ENCODE data around the gene ST13. TPM values are rescaled to one million over a fixed set of nuclear protein-coding genes. Genes with fewer than 3 reads are reported as not detected.
"Not testable (repeated sequence)": the region's sequence is repeated elsewhere in the genome, so short reads cannot be mapped to it uniquely, and the experiment has no call there.

Gene ST13
- total and polyA plus RNA-seq, 5 donors from 2014 or later, result 122 to 194 (median 152) TPM

GRCh38 chr22:40877488-40877887 lies 21.0 kb upstream of the ST13 start:
- Mint-ChIP-seq H3K4me1 (peaks cover 0 to 4% (median 0%) of the 10 kb centered on the region in 4 donors), H3K4me3 (no peak overlapping the region), H3K27me3 (no peaks in the 10 kb centered on the region), H3K27ac (no peak overlapping the region), H3K9me3 (no peaks in the 10 kb centered on the region), H3K36me3 (peaks cover 13% of the 10 kb centered on the region)
- Histone ChIP-seq H3K27ac (ENCODE audit: insufficient read depth, low read length, poor library complexity, severe bottlenecking) (no peak overlapping the region), H3K9me3 (ENCODE audit: control insufficient read depth in 2 of 2, low read length in 2 of 2) (no peaks in the 10 kb centered on the region), H3K4me1 (ENCODE audit: control insufficient read depth, insufficient read depth, low read length, poor library complexity, severe bottlenecking) (no peaks in the 10 kb centered on the region), H3K4me3 (ENCODE audit: low read depth, low read length) (no peak overlapping the region), H3K36me3 (ENCODE audit: control insufficient read depth, insufficient read depth, low read length) (peaks cover 14% of the 10 kb centered on the region), H3K27me3 (ENCODE audit: control insufficient read depth, insufficient read depth, low read length) (no peaks in the 10 kb centered on the region)
- ATAC-seq (ENCODE audit: low read depth in 2 of 2) (no peak), DNase-seq (no peak)

GRCh38 chr22:40876907-40877306 lies 20.5 kb upstream of the ST13 start:
- H3K27ac ChIP-seq (ENCODE audit: insufficient read depth, low read length, poor library complexity, severe bottlenecking), result no peak overlapping the region
- H3K4me3 Mint-ChIP-seq, result no peak overlapping the region
- ATAC-seq (ENCODE audit: low read depth in 2 of 2) (no peak), DNase-seq (no peak)
- H3K4me1 Mint-ChIP-seq, result peaks cover 0 to 4% (median under 1%) of the 10 kb centered on the region in 4 donors
- no peak overlapping the region for H3K27ac Mint-ChIP-seq
- peaks cover 12% of the 10 kb centered on the region for H3K36me3 Mint-ChIP-seq
- H3K27me3 ChIP-seq (ENCODE audit: control insufficient read depth, insufficient read depth, low read length), result no peaks in the 10 kb centered on the region
- no peaks in the 10 kb centered on the region for H3K4me1 ChIP-seq (ENCODE audit: control insufficient read depth, insufficient read depth, low read length, poor library complexity, severe bottlenecking)
- H3K4me3 ChIP-seq (ENCODE audit: low read depth, low read length), result no peak overlapping the region
- H3K27me3 Mint-ChIP-seq, result no peaks in the 10 kb centered on the region
- no peaks in the 10 kb centered on the region for H3K9me3 Mint-ChIP-seq
- no peaks in the 10 kb centered on the region for H3K9me3 ChIP-seq (ENCODE audit: control insufficient read depth in 2 of 2, low read length in 2 of 2)
- H3K36me3 ChIP-seq (ENCODE audit: control insufficient read depth, insufficient read depth, low read length), result peaks cover 10% of the 10 kb centered on the region

GRCh38 chr22:40875111-40875510 lies 18.7 kb upstream of the ST13 start:
- Mint-ChIP-seq H3K4me1 (peaks cover 0 to 4% (median under 1%) of the 10 kb centered on the region in 4 donors), H3K4me3 (no peak overlapping the region), H3K36me3 (peaks cover 10% of the 10 kb centered on the region), H3K9me3 (no peaks in the 10 kb centered on the region), H3K27me3 (no peaks in the 10 kb centered on the region), H3K27ac (no peak overlapping the region)
- Histone ChIP-seq H3K27me3 (ENCODE audit: control insufficient read depth, insufficient read depth, low read length) (no peaks in the 10 kb centered on the region), H3K4me1 (ENCODE audit: control insufficient read depth, insufficient read depth, low read length, poor library complexity, severe bottlenecking) (no peaks in the 10 kb centered on the region), H3K36me3 (ENCODE audit: control insufficient read depth, insufficient read depth, low read length) (peaks cover 10% of the 10 kb centered on the region), H3K9me3 (ENCODE audit: control insufficient read depth in 2 of 2, low read length in 2 of 2) (no peaks in the 10 kb centered on the region), H3K27ac (ENCODE audit: insufficient read depth, low read length, poor library complexity, severe bottlenecking) (no peak overlapping the region), H3K4me3 (ENCODE audit: low read depth, low read length) (no peak overlapping the region)
- ATAC-seq (ENCODE audit: low read depth in 2 of 2), result no peak
- DNase-seq, result no peak

GRCh38 chr22:40874016-40874415 lies 17.6 kb upstream of the ST13 start:
- Mint-ChIP-seq H3K36me3 (peaks cover 10% of the 10 kb centered on the region), H3K27me3 (no peaks in the 10 kb centered on the region), H3K4me1 (peaks cover 0 to 4% (median under 1%) of the 10 kb centered on the region in 4 donors), H3K4me3 (no peak overlapping the region), H3K27ac (no peak overlapping the region), H3K9me3 (no peaks in the 10 kb centered on the region)
- ATAC-seq (ENCODE audit: low read depth in 2 of 2) (no peak), DNase-seq (no peak)
- H3K4me1 ChIP-seq (ENCODE audit: control insufficient read depth, insufficient read depth, low read length, poor library complexity, severe bottlenecking), result no peaks in the 10 kb centered on the region
- no peaks in the 10 kb centered on the region for H3K9me3 ChIP-seq (ENCODE audit: control insufficient read depth in 2 of 2, low read length in 2 of 2)
- peaks cover 10% of the 10 kb centered on the region for H3K36me3 ChIP-seq (ENCODE audit: control insufficient read depth, insufficient read depth, low read length)
- no peak overlapping the region for H3K27ac ChIP-seq (ENCODE audit: insufficient read depth, low read length, poor library complexity, severe bottlenecking)
- H3K27me3 ChIP-seq (ENCODE audit: control insufficient read depth, insufficient read depth, low read length), result no peaks in the 10 kb centered on the region
- no peak overlapping the region for H3K4me3 ChIP-seq (ENCODE audit: low read depth, low read length)

GRCh38 chr22:40868379-40868778 lies 11.9 kb upstream of the ST13 start:
- H3K27ac Mint-ChIP-seq; H3K27me3 ChIP-seq (ENCODE audit: control insufficient read depth, insufficient read depth, low read length); H3K9me3 ChIP-seq (ENCODE audit: control insufficient read depth in 2 of 2, low read length in 2 of 2); ATAC-seq (ENCODE audit: low read depth in 2 of 2); H3K27ac ChIP-seq (ENCODE audit: insufficient read depth, low read length, poor library complexity, severe bottlenecking); H3K4me3 ChIP-seq (ENCODE audit: low read depth, low read length); H3K27me3 Mint-ChIP-seq; H3K9me3 Mint-ChIP-seq; DNase-seq; H3K4me3 Mint-ChIP-seq; H3K36me3 Mint-ChIP-seq; H3K4me1 ChIP-seq (ENCODE audit: control insufficient read depth, insufficient read depth, low read length, poor library complexity, severe bottlenecking); H3K36me3 ChIP-seq (ENCODE audit: control insufficient read depth, insufficient read depth, low read length): not testable (repeated sequence)
- H3K4me1 Mint-ChIP-seq, result peaks cover 5 to 23% (median 17%) of the 10 kb centered on the region in 4 donors

GRCh38 chr22:40867109-40867508 lies 10.7 kb upstream of the ST13 start:
- Mint-ChIP-seq H3K4me3 (no peak overlapping the region), H3K9me3 (peaks cover 0 to 2% (median 0%) of the 10 kb centered on the region in 7 donors), H3K36me3 (peaks cover 10% of the 10 kb centered on the region), H3K27me3 (no peaks in the 10 kb centered on the region), H3K4me1 (peaks cover 16 to 32% (median 18%) of the 10 kb centered on the region in 4 donors), H3K27ac (peak overlapping the region in 1 of 3 donors; percentile 6)
- DNase-seq (no peak), ATAC-seq (ENCODE audit: low read depth in 2 of 2) (no peak)
- Histone ChIP-seq H3K27me3 (ENCODE audit: control insufficient read depth, insufficient read depth, low read length) (no peaks in the 10 kb centered on the region), H3K4me1 (ENCODE audit: control insufficient read depth, insufficient read depth, low read length, poor library complexity, severe bottlenecking) (no peaks in the 10 kb centered on the region), H3K9me3 (ENCODE audit: control insufficient read depth in 2 of 2, low read length in 2 of 2) (no peaks in the 10 kb centered on the region), H3K36me3 (ENCODE audit: control insufficient read depth, insufficient read depth, low read length) (peaks cover 6% of the 10 kb centered on the region), H3K4me3 (ENCODE audit: low read depth, low read length) (no peak overlapping the region), H3K27ac (ENCODE audit: insufficient read depth, low read length, poor library complexity, severe bottlenecking) (no peak overlapping the region)

- peak overlapping the region in 1 of 3 donors; percentile 52 for H3K27ac Mint-ChIP-seq
Measured at GRCh38 chr22:40862537-40862936, 6.1 kb upstream of the ST13 start.

GRCh38 chr22:40862013-40862412 lies 5.6 kb upstream of the ST13 start, which contains the start of gene DNAJB7:
Gene DNAJB7, minus strand, starts transcription at chr22:40862113. Its CDS starts 119 bp downstream, at chr22:40861994.
- H3K27me3 Mint-ChIP-seq, result peaks cover 4% of the 10 kb centered on the region

More at GRCh38 chr22:40862537-40862936, 6.1 kb upstream of the ST13 start:
- H3K36me3 ChIP-seq (ENCODE audit: control insufficient read depth, insufficient read depth, low read length), result peaks cover 4% of the 10 kb centered on the region
- H3K4me1 ChIP-seq (ENCODE audit: control insufficient read depth, insufficient read depth, low read length, poor library complexity, severe bottlenecking), result peaks cover 6% of the 10 kb centered on the region
- no peak overlapping the region for H3K4me3 ChIP-seq (ENCODE audit: low read depth, low read length)
- Mint-ChIP-seq H3K4me1 (peaks cover 29 to 56% (median 30%) of the 10 kb centered on the region in 4 donors), H3K36me3 (peaks cover 5% of the 10 kb centered on the region), H3K9me3 (no peaks in the 10 kb centered on the region), H3K4me3 (no peak overlapping the region), H3K27me3 (peaks cover under 1% of the 10 kb centered on the region)
- no peak for DNase-seq
- H3K9me3 ChIP-seq (ENCODE audit: control insufficient read depth in 2 of 2, low read length in 2 of 2), result no peaks in the 10 kb centered on the region
- H3K27ac ChIP-seq (ENCODE audit: insufficient read depth, low read length, poor library complexity, severe bottlenecking), result no peak overlapping the region
- ATAC-seq (ENCODE audit: low read depth in 2 of 2), result no peak
- H3K27me3 ChIP-seq (ENCODE audit: control insufficient read depth, insufficient read depth, low read length), result no peaks in the 10 kb centered on the region

More at GRCh38 chr22:40862013-40862412, 5.6 kb upstream of the ST13 start, which contains the start of gene DNAJB7:
- H3K36me3 Mint-ChIP-seq, result peaks cover 5% of the 10 kb centered on the region
- no peak for DNase-seq
- Histone ChIP-seq H3K27me3 (ENCODE audit: control insufficient read depth, insufficient read depth, low read length) (no peaks in the 10 kb centered on the region), H3K4me3 (ENCODE audit: low read depth, low read length) (no peak within 1 kb of the TSS), H3K9me3 (ENCODE audit: control insufficient read depth in 2 of 2, low read length in 2 of 2) (no peaks in the 10 kb centered on the region), H3K36me3 (ENCODE audit: control insufficient read depth, insufficient read depth, low read length) (peaks cover 4% of the 10 kb centered on the region), H3K27ac (ENCODE audit: insufficient read depth, low read length, poor library complexity, severe bottlenecking) (no peak within 1 kb of the TSS), H3K4me1 (ENCODE audit: control insufficient read depth, insufficient read depth, low read length, poor library complexity, severe bottlenecking) (peaks cover 10% of the 10 kb centered on the region)
- ATAC-seq (ENCODE audit: low read depth in 2 of 2), result no peak
- H3K9me3 Mint-ChIP-seq, result no peaks in the 10 kb centered on the region
- H3K4me1 Mint-ChIP-seq, result peaks cover 27 to 59% (median 32%) of the 10 kb centered on the region in 4 donors
- H3K4me3 Mint-ChIP-seq, result peak within 1 kb of the TSS in 2 of 4 donors; percentile 5 to 11
- peak within 1 kb of the TSS; percentile 28 to 77 (median 52) for H3K27ac Mint-ChIP-seq

All from CD4-positive, CD25-positive, alpha-beta regulatory T cell (primary cell).